HG03039 (cell line): ENCODE data around the gene PDGFB.

Experiments used
- ATAC-seq: cut with Tn5 transposase; IDR thresholded peaks from one replicate; pipeline ENCODE4 v1.9.1; 2021; ENCODE audit warnings: mild to moderate bottlenecking, moderate library complexity; ENCODE audit not compliant: unreplicated experiment

Gene PDGFB

GRCh38 chr22:39254789-39255298, 10.1 kb upstream of the PDGFB start:
- ATAC-seq: no peak

GRCh38 chr22:39254122-39254521, 9.3 kb upstream of the PDGFB start:
- no peak for ATAC-seq

- ATAC-seq: no peak
Measured at GRCh38 chr22:39253435-39254070, 8.8 kb upstream of the PDGFB start.

GRCh38 chr22:39252461-39253434, 8.0 kb upstream of the PDGFB start:
- no peak for ATAC-seq

GRCh38 chr22:39251762-39252460, 7.1 kb upstream of the PDGFB start:
- no peak for ATAC-seq

- no peak for ATAC-seq
Measured at GRCh38 chr22:39250838-39251237, 6.1 kb upstream of the PDGFB start.

- ATAC-seq: no peak
Measured at GRCh38 chr22:39250131-39250530, 5.3 kb upstream of the PDGFB start.

- ATAC-seq: no peak
Measured at GRCh38 chr22:39249086-39249704, 4.4 kb upstream of the PDGFB start.

GRCh38 chr22:39248254-39248653, 3.5 kb upstream of the PDGFB start:
- ATAC-seq: no peak

- ATAC-seq: no peak
Measured at GRCh38 chr22:39247361-39247760, 2.6 kb upstream of the PDGFB start.

- no peak for ATAC-seq
Measured at GRCh38 chr22:39246690-39247332, 2.0 kb upstream of the PDGFB start.

GRCh38 chr22:39246217-39246616, 1.4 kb upstream of the PDGFB start:
- no peak for ATAC-seq

GRCh38 chr22:39245130-39246039, 603 bp upstream of the PDGFB start:
- no peak for ATAC-seq

- ATAC-seq: no peak
Measured at GRCh38 chr22:39244136-39244495, 666 bp downstream of the PDGFB start.

- ATAC-seq: no peak
Measured at GRCh38 chr22:39243439-39244135, 1.2 kb downstream of the PDGFB start.

GRCh38 chr22:39242595-39243438, 2.0 kb downstream of the PDGFB start:
- no peak for ATAC-seq

GRCh38 chr22:39241794-39242594, 2.8 kb downstream of the PDGFB start:
- ATAC-seq: no peak
